Measurements from ENCODE around the gene CLINT1. TPM values are rescaled to one million over a fixed set of nuclear protein-coding genes. Genes with fewer than 3 reads are reported as not detected.

CLINT1 gene
- total RNA-seq, 1 experiment from 2014 or later: 69.2 TPM

GRCh38 chr5:157892974-157893373, 34.0 kb upstream of the CLINT1 start:
- Histone ChIP-seq H3K4me3 (replicated peaks in 1 of 2; ENCODE audit: low read depth in 1 of 2, low read length in 2 of 2) (no peak overlapping the region), H3K9me3 (ENCODE audit: control insufficient read depth in 1 of 2, insufficient read depth in 1 of 2, low read depth in 1 of 2, low read length in 2 of 2) (no peaks in the 10 kb centered on the region), H3K79me2 (ENCODE audit: insufficient read depth, low read length) (no peaks in the 10 kb centered on the region), H4K20me1 (ENCODE audit: insufficient read depth) (no peaks in the 10 kb centered on the region), H2AFZ (ENCODE audit: low read depth, low read length, poor library complexity, severe bottlenecking) (no peak overlapping the region), H3K27ac (ENCODE audit: low read depth, low read length) (no peak overlapping the region), H3K4me2 (ENCODE audit: low read length) (no peak overlapping the region), H3K27me3 (ENCODE audit: insufficient read depth, low read length) (no peaks in the 10 kb centered on the region), H3K4me1 (ENCODE audit: control insufficient read depth in 1 of 2, insufficient read depth in 2 of 2, low read length in 2 of 2) (no peaks in the 10 kb centered on the region), H3K9me2 (ENCODE audit: insufficient read depth) (no peaks in the 10 kb centered on the region), H3K9ac (ENCODE audit: low read length) (no peak overlapping the region), H3K36me3 (ENCODE audit: control insufficient read depth in 1 of 2, insufficient read depth in 2 of 2, low read length in 2 of 2) (no peaks in the 10 kb centered on the region)
- no peak for TF ChIP-seq ZFX (IDR thresholded peaks at IDR 0.05)
- no peak for TF ChIP-seq EZH2 (IDR thresholded peaks at IDR 0.05)
- TF ChIP-seq, protein P1, sequence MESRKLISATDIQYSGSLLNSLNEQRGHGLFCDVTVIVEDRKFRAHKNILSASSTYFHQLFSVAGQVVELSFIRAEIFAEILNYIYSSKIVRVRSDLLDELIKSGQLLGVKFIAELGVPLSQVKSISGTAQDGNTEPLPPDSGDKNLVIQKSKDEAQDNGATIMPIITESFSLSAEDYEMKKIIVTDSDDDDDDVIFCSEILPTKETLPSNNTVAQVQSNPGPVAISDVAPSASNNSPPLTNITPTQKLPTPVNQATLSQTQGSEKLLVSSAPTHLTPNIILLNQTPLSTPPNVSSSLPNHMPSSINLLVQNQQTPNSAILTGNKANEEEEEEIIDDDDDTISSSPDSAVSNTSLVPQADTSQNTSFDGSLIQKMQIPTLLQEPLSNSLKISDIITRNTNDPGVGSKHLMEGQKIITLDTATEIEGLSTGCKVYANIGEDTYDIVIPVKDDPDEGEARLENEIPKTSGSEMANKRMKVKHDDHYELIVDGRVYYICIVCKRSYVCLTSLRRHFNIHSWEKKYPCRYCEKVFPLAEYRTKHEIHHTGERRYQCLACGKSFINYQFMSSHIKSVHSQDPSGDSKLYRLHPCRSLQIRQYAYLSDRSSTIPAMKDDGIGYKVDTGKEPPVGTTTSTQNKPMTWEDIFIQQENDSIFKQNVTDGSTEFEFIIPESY (IDR thresholded peaks at IDR 0.05; ENCODE audit: extremely low read depth, insufficient replicate concordance, low read length): no peak
- no peak for TF ChIP-seq POLR2AphosphoS5 (IDR thresholded peaks at IDR 0.05; ENCODE audit: low read depth, low read length)
- TF ChIP-seq MAX (IDR thresholded peaks at IDR 0.05): no peak
- ATAC-seq: no peak
- intact Hi-C loops (cut with micrococcal nuclease): no loop called here
- no TSS peak for BruUV-seq (replicated peaks)
- CTCF ChIA-PET: no interaction called here
- POLR2A ChIA-PET: no interaction called here
- no peak for DNase-seq (ENCODE audit: low read depth, low spot score)
- RAD21 ChIA-PET (ENCODE audit: low non-redundant PET in 1 of 2, low total read pairs in 2 of 2, uncharacterized antibody in 2 of 2, unreplicated experiment in 2 of 2): no interaction called here

GRCh38 chr5:157890836-157891597, 32.1 kb upstream of the CLINT1 start:
- Histone ChIP-seq H3K79me2 (ENCODE audit: insufficient read depth, low read length) (no peaks in the 10 kb centered on the region), H3K4me2 (ENCODE audit: low read length) (no peak overlapping the region), H4K20me1 (ENCODE audit: insufficient read depth) (no peaks in the 10 kb centered on the region), H3K9ac (ENCODE audit: low read length) (no peak overlapping the region), H2AFZ (ENCODE audit: low read depth, low read length, poor library complexity, severe bottlenecking) (no peak overlapping the region), H3K4me3 (replicated peaks in 1 of 2; ENCODE audit: low read depth in 1 of 2, low read length in 2 of 2) (no peak overlapping the region), H3K36me3 (ENCODE audit: control insufficient read depth in 1 of 2, insufficient read depth in 2 of 2, low read length in 2 of 2) (no peaks in the 10 kb centered on the region), H3K4me1 (ENCODE audit: control insufficient read depth in 1 of 2, insufficient read depth in 2 of 2, low read length in 2 of 2) (no peaks in the 10 kb centered on the region), H3K9me3 (ENCODE audit: control insufficient read depth in 1 of 2, insufficient read depth in 1 of 2, low read depth in 1 of 2, low read length in 2 of 2) (no peaks in the 10 kb centered on the region), H3K27ac (ENCODE audit: low read depth, low read length) (no peak overlapping the region), H3K9me2 (ENCODE audit: insufficient read depth) (no peaks in the 10 kb centered on the region), H3K27me3 (ENCODE audit: insufficient read depth, low read length) (no peaks in the 10 kb centered on the region)
- ATAC-seq (no peak), DNase-seq (ENCODE audit: low read depth, low spot score) (no peak)
- POLR2A ChIA-PET: no interaction called here
- no TSS peak for BruUV-seq (replicated peaks)
- TF ChIP-seq POLR2A (IDR thresholded peaks at IDR 0.05; ENCODE audit: borderline replicate concordance, extremely low read depth, insufficient read depth, insufficient read length): no peak
- no peak for TF ChIP-seq REST (IDR thresholded peaks at IDR 0.05; ENCODE audit: low read depth)
- no peak for TF ChIP-seq RAD21 (IDR thresholded peaks at IDR 0.05; ENCODE audit: low read depth)
- no peak for TF ChIP-seq ZNF274 (IDR thresholded peaks at IDR 0.05; ENCODE audit: low read depth, low read length)
- TF ChIP-seq SIN3A (IDR thresholded peaks at IDR 0.05; ENCODE audit: low read depth): no peak
- TF ChIP-seq JUND (IDR thresholded peaks at IDR 0.05): no peak
- TF ChIP-seq CEBPB (IDR thresholded peaks at IDR 0.05; ENCODE audit: low read depth): no peak
- RAD21 ChIA-PET (ENCODE audit: low non-redundant PET in 1 of 2, low total read pairs in 2 of 2, uncharacterized antibody in 2 of 2, unreplicated experiment in 2 of 2): no interaction called here
- CTCF ChIA-PET: no interaction called here
- intact Hi-C loops (cut with micrococcal nuclease): no loop called here

All from HCT116 (cell line).